Trophoblast cell (in vitro differentiated cells and primary cell): Measurements from ENCODE around the gene PARP6.

Experiments used
- DNase-seq, 2 donors: peaks; one replicate each; pipeline ENCODE4 v3.0.0-alpha.2; 2016
- H2AFZ ChIP-seq: 2 replicates; pipeline ENCODE4 v1.6.1; 2013; ENCODE audit warnings: low read length, moderate library complexity, mild to moderate bottlenecking; ENCODE audit not compliant: insufficient read depth, poor library complexity
- H2AK5ac ChIP-seq: 2 replicates; pipeline ENCODE4 v1.6.1; 2013; ENCODE audit warnings: mild to moderate bottlenecking, low read length
- H2BK120ac ChIP-seq: 2 replicates; pipeline ENCODE4 v1.6.1; 2013; ENCODE audit warnings: low read length, mild to moderate bottlenecking, moderate library complexity; ENCODE audit not compliant: insufficient read depth, poor library complexity
- H2BK12ac ChIP-seq: 2 replicates; pipeline ENCODE4 v1.6.1; 2013; ENCODE audit warnings: mild to moderate bottlenecking, low read length, moderate library complexity
- H2BK5ac ChIP-seq: 2 replicates; pipeline ENCODE4 v1.6.1; 2013; ENCODE audit warnings: low read length, low read depth, moderate library complexity, mild to moderate bottlenecking; ENCODE audit not compliant: poor library complexity
- H3K14ac ChIP-seq: 2 replicates; pipeline ENCODE4 v1.6.1; 2013; ENCODE audit warnings: mild to moderate bottlenecking, low read length
- H3K18ac ChIP-seq: 2 replicates; pipeline ENCODE4 v1.6.1; 2013; ENCODE audit warnings: mild to moderate bottlenecking, low read length
- H3K23ac ChIP-seq: 2 replicates; pipeline ENCODE4 v1.6.1; 2013; ENCODE audit warnings: low read length
- H3K27ac ChIP-seq: 2 replicates; pipeline ENCODE4 v1.5.1; 2013; ENCODE audit warnings: low read depth, mild to moderate bottlenecking, inconsistent platforms, low read length, moderate library complexity
- H3K27me3 ChIP-seq: 2 replicates; pipeline ENCODE4 v1.6.1; 2013; ENCODE audit warnings: inconsistent platforms, mild to moderate bottlenecking, low read length, moderate library complexity; ENCODE audit not compliant: insufficient read depth
- H3K36me3 ChIP-seq, 2 experiments: 1 replicate in 1 of 2; 2 replicates in 1 of 2; pipeline ENCODE4 v1.6.1; 2013; ENCODE audit warnings: low read length in 2 of 2, mild to moderate bottlenecking in 2 of 2, moderate library complexity in 1 of 2; ENCODE audit not compliant: insufficient read depth in 2 of 2, control insufficient read depth in 1 of 2
- H3K4ac ChIP-seq: 2 replicates; pipeline ENCODE4 v1.6.1; 2013; ENCODE audit warnings: low read depth, mild to moderate bottlenecking, low read length, moderate library complexity
- H3K4me1 ChIP-seq, 2 experiments: 1 replicate in 1 of 2; 2 replicates in 1 of 2; pipeline ENCODE4 v1.6.1; 2013; ENCODE audit warnings: low read length in 2 of 2, mild to moderate bottlenecking in 2 of 2, moderate library complexity in 1 of 2; ENCODE audit not compliant: insufficient read depth in 2 of 2, control insufficient read depth in 1 of 2
- H3K4me2 ChIP-seq: 2 replicates; pipeline ENCODE4 v1.6.1; 2013; ENCODE audit warnings: inconsistent platforms, mild to moderate bottlenecking, low read length, moderate library complexity
- H3K4me3 ChIP-seq: 2 replicates; pipeline ENCODE4 v1.5.1; 2013; ENCODE audit warnings: mild to moderate bottlenecking, low read depth, low read length, inconsistent platforms
- H3K79me1 ChIP-seq: one replicate; pipeline ENCODE4 v1.6.1; 2013; ENCODE audit warnings: low read length
- H3K79me2 ChIP-seq: 2 replicates; pipeline ENCODE4 v1.6.1; 2013; ENCODE audit warnings: low read length, mild to moderate bottlenecking; ENCODE audit not compliant: control insufficient read depth, insufficient read depth, poor library complexity
- H3K9ac ChIP-seq: 2 replicates; pipeline ENCODE4 v1.6.1; 2013; ENCODE audit warnings: mild to moderate bottlenecking, low read length
- H3K9me3 ChIP-seq: 2 replicates; pipeline ENCODE4 v1.6.1; 2013; ENCODE audit warnings: low read depth, mild to moderate bottlenecking, control low read depth, inconsistent platforms, low read length; ENCODE audit not compliant: insufficient read depth
- H4K12ac ChIP-seq: 2 replicates; pipeline ENCODE4 v1.6.1; 2013; ENCODE audit warnings: low read depth, mild to moderate bottlenecking, low read length, moderate library complexity
- H4K8ac ChIP-seq: 2 replicates; pipeline ENCODE4 v1.6.1; 2013; ENCODE audit warnings: low read depth, mild to moderate bottlenecking, low read length, moderate library complexity
- H4K91ac ChIP-seq: one replicate; pipeline ENCODE4 v1.6.1; 2013; ENCODE audit warnings: low read depth, mild to moderate bottlenecking, low read length, moderate library complexity
- WGBS: extraction: QIAGEN DNeasy Blood & Tissue Kit; methylation state at CpG from one replicate; pipeline ENCODE4 v1.1.7; 2013; ENCODE audit warnings: missing lambda C conversion rate; ENCODE audit not compliant: insufficient read length, insufficient coverage; ENCODE audit errors: extremely low coverage; 5-methylcytosine and 5-hydroxymethylcytosine counted together

PARP6 gene

DNA sequence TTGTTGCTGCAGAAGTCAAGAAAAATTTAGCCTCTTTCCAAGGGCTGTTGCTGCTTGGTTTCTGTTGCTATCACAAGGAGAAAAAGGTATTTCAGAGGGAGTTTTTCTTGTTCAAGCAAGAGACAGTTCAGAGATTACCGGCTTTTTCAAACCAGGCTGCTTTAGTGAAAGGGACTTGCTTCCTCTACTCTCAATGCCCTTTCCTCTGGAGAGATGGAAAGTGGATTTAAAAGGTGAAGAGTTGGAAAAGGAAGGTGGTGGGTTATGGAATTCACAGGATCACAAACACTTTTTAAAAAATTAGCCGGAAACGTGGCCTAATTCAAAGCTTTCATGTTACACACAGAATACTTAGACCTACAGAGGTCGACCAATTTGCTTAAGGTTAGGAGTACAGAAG is 1.1 kb downstream of the PARP6 start:
- no peak overlapping the region for H3K4ac ChIP-seq
- H2BK120ac ChIP-seq, result no peak overlapping the region
- H2BK5ac ChIP-seq, result no peak overlapping the region
- no peak overlapping the region for H4K8ac ChIP-seq
- no peak overlapping the region for H3K14ac ChIP-seq
- no peak overlapping the region for H3K9ac ChIP-seq
- no peak overlapping the region for H3K4me2 ChIP-seq
- no peak overlapping the region for H3K27ac ChIP-seq
- H3K79me1 ChIP-seq, result peaks cover 5% of the 10 kb centered on the region
- H3K9me3 ChIP-seq, result peaks cover 1% of the 10 kb centered on the region
- no CpG with 5 or more reads among the region's 4 CpGs for WGBS
- no peak overlapping the region for H3K18ac ChIP-seq
- H3K4me3 ChIP-seq, result no peak overlapping the region
- no peaks in the 10 kb centered on the region for H3K4me1 ChIP-seq
- no peak overlapping the region for H3K23ac ChIP-seq
- H2AK5ac ChIP-seq, result no peak overlapping the region
- peaks cover 5% of the 10 kb centered on the region for H3K79me2 ChIP-seq
- no peak overlapping the region for H2AFZ ChIP-seq
- no peak for DNase-seq
- H4K91ac ChIP-seq, result no peak overlapping the region
- no peaks in the 10 kb centered on the region for H3K27me3 ChIP-seq
- peaks cover 6 to 11% of the 10 kb centered on the region in 2 experiments for H3K36me3 ChIP-seq
- no peak overlapping the region for H4K12ac ChIP-seq
- no peak overlapping the region for H2BK12ac ChIP-seq

DNA sequence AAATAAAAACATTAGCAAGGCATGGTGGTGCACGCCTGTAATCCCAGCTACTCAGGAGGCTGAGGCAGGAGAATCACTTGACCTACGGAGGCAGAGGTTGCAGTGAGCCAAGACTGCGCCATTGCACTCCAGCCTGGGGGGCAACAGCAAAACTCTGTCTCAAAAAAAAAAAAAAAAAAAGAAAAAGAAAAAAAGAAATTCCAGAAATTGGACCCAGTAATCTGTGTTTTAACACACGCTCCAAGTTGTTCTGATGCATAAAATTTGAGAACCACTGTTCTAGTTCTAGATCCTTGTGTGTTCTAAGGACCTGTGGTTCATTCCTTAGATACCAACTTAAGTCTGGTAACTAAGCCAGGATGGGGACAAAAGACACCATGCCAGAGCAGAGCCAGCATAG is 2.6 kb downstream of the PARP6 start:
- no peak for DNase-seq
- H3K4me1 ChIP-seq, result no peaks in the 10 kb centered on the region
- no peak overlapping the region for H2BK12ac ChIP-seq
- no CpG with 5 or more reads among the region's 4 CpGs for WGBS
- no peak overlapping the region for H3K27ac ChIP-seq
- no peak overlapping the region for H3K4me3 ChIP-seq
- no peak overlapping the region for H3K18ac ChIP-seq
- H4K12ac ChIP-seq, result no peak overlapping the region
- no peak overlapping the region for H3K9ac ChIP-seq
- no peak overlapping the region for H3K14ac ChIP-seq
- H3K4me2 ChIP-seq, result no peak overlapping the region
- no peak overlapping the region for H3K23ac ChIP-seq
- peaks cover 1% of the 10 kb centered on the region for H3K9me3 ChIP-seq
- no peak overlapping the region for H2BK120ac ChIP-seq
- H3K79me1 ChIP-seq, result peaks cover 5% of the 10 kb centered on the region
- H3K27me3 ChIP-seq, result no peaks in the 10 kb centered on the region
- H3K79me2 ChIP-seq, result peaks cover 5% of the 10 kb centered on the region
- H4K91ac ChIP-seq, result no peak overlapping the region
- no peak overlapping the region for H3K4ac ChIP-seq
- H2AK5ac ChIP-seq, result no peak overlapping the region
- H4K8ac ChIP-seq, result no peak overlapping the region
- H2BK5ac ChIP-seq, result no peak overlapping the region
- H3K36me3 ChIP-seq, result peaks cover 9 to 24% of the 10 kb centered on the region in 2 experiments
- no peak overlapping the region for H2AFZ ChIP-seq

DNA sequence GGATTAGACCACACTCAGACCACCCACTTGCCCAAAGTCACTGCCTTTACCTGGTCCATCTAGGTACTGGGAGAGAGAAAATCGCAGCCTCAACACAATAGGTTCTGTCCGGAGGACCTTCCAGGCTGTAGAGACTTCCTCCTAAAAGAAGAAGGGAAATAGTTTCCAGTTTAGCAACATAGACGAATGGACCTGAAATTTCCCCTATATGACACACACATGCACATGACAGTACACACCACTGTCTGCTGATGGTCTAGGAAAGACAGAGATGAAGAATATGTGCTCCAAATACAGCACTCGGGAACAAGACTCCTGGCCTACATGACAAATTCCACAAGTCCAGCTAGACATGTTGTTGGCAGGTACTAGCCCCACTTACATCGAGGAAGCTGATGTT is 7.3 kb downstream of the PARP6 start:
- no peaks in the 10 kb centered on the region for H3K4me1 ChIP-seq
- no peak overlapping the region for H3K14ac ChIP-seq
- WGBS, result no CpG with 5 or more reads among the region's 5 CpGs
- H2BK5ac ChIP-seq, result no peak overlapping the region
- no peak overlapping the region for H4K12ac ChIP-seq
- no peaks in the 10 kb centered on the region for H3K27me3 ChIP-seq
- H3K9ac ChIP-seq, result no peak overlapping the region
- H3K27ac ChIP-seq, result no peak overlapping the region
- no peak overlapping the region for H3K23ac ChIP-seq
- H3K4me2 ChIP-seq, result no peak overlapping the region
- H3K18ac ChIP-seq, result no peak overlapping the region
- H4K8ac ChIP-seq, result no peak overlapping the region
- H2BK12ac ChIP-seq, result no peak overlapping the region
- no peaks in the 10 kb centered on the region for H3K79me1 ChIP-seq
- no peak overlapping the region for H3K4ac ChIP-seq
- DNase-seq, result peak in 1 of 2 donors; percentile 40
- H2AK5ac ChIP-seq, result no peak overlapping the region
- H3K9me3 ChIP-seq, result peaks cover 1% of the 10 kb centered on the region
- no peak overlapping the region for H3K4me3 ChIP-seq
- H4K91ac ChIP-seq, result no peak overlapping the region
- H3K36me3 ChIP-seq, result peaks cover 19 to 46% of the 10 kb centered on the region in 2 experiments
- H3K79me2 ChIP-seq, result no peaks in the 10 kb centered on the region
- H2AFZ ChIP-seq, result no peak overlapping the region
- no peak overlapping the region for H2BK120ac ChIP-seq

DNA sequence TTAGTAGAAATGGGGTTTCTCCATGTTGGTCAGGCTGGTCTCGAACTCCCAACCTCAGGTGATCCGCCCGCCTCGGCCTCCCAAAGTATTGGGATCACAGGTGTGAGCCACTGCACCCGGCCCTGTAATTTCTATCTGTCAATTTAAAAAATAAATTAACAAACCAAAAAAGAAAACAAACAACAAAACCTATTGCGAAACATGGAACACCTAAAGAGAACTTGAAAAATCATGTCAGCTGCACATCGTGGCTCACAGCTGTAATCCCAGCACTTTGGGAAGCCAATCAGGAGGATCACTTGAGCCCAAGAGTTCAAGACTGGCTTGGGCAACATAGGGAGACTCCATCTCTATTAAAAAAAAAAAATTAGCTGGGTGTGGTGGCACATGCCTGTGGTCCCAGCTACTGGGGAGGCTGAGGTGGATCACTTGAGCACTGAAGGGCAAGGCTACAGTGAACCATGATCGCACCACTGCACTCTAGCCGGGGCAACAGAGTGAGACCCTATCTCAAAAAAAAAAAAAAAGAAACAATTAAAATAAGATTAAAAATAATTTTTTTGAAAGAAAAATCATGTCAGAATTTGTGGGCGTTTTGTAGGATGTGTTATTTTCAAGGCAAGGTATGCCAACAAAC is 19.6 kb downstream of the PARP6 start:
- no peak for DNase-seq
- no peak overlapping the region for H3K4me2 ChIP-seq
- H3K4me3 ChIP-seq, result no peak overlapping the region
- H4K91ac ChIP-seq, result no peak overlapping the region
- WGBS, result 100% methylated on average over 1 of the region's 10 CpGs
- no peak overlapping the region for H2BK12ac ChIP-seq
- H3K79me1 ChIP-seq, result no peaks in the 10 kb centered on the region
- no peak overlapping the region for H3K9ac ChIP-seq
- no peak overlapping the region for H2BK120ac ChIP-seq
- H3K4ac ChIP-seq, result no peak overlapping the region
- no peak overlapping the region for H2BK5ac ChIP-seq
- no peak overlapping the region for H4K8ac ChIP-seq
- no peaks in the 10 kb centered on the region for H3K9me3 ChIP-seq
- no peak overlapping the region for H3K14ac ChIP-seq
- no peaks in the 10 kb centered on the region for H3K27me3 ChIP-seq
- no peak overlapping the region for H2AFZ ChIP-seq
- no peaks in the 10 kb centered on the region for H3K79me2 ChIP-seq
- H3K23ac ChIP-seq, result no peak overlapping the region
- no peak overlapping the region for H4K12ac ChIP-seq
- peaks cover 23 to 49% of the 10 kb centered on the region in 2 experiments for H3K36me3 ChIP-seq
- no peak overlapping the region for H3K27ac ChIP-seq
- H2AK5ac ChIP-seq, result no peak overlapping the region
- no peak overlapping the region for H3K18ac ChIP-seq
- no peaks in the 10 kb centered on the region for H3K4me1 ChIP-seq
